Activated CD4-positive, alpha-beta T cell treated with anti-CD3 and anti-CD28 coated beads for 24 hours (primary cell): ENCODE data around the gene DGKI.

ENCODE experiments used
- DNase-seq, 2 donors: peaks; one replicate each; pipeline ENCODE4 v3.0.0-alpha.2; 2020; ENCODE audit warnings: low read depth in 2 of 2

The DGKI gene

GRCh38 chr7:137354961-137355360 lies 491.8 kb downstream of the DGKI start:
- no peak for DNase-seq

- DNase-seq = no peak
Observed at GRCh38 chr7:137354396-137354795, 492.4 kb downstream of the DGKI start.

- no peak for DNase-seq
Observed at GRCh38 chr7:137351941-137352340, 494.8 kb downstream of the DGKI start.

- no peak for DNase-seq
Observed at GRCh38 chr7:137345799-137346449, 500.9 kb downstream of the DGKI start.

- no peak for DNase-seq
Observed at GRCh38 chr7:137343281-137343841, 503.4 kb downstream of the DGKI start, which contains the start of gene PTN. Gene PTN, minus strand, starts transcription at chr7:137343733. Its CDS starts 88,760 bp downstream, at chr7:137254973.

- DNase-seq = no peak
Observed at GRCh38 chr7:137342828-137343261, 503.9 kb downstream of the DGKI start.

- no peak for DNase-seq
Observed at GRCh38 chr7:137342265-137342664, 504.5 kb downstream of the DGKI start.

- no peak for DNase-seq
Observed at GRCh38 chr7:137337902-137338301, 508.9 kb downstream of the DGKI start.

- no peak for DNase-seq
Observed at GRCh38 chr7:137335814-137336213, 511.0 kb downstream of the DGKI start.

- DNase-seq = no peak
Observed at GRCh38 chr7:137331378-137331777, 515.4 kb downstream of the DGKI start.
